Limb (tissue), 2 donors: Measurements from ENCODE around the gene ELMO2.

Experiments used
- DNase-seq, 2 donors: peaks; one replicate each; pipeline ENCODE4 v3.0.0-alpha.2; 2016; ENCODE audit errors: extremely low spot score in 2 of 2

ELMO2 gene

DNA sequence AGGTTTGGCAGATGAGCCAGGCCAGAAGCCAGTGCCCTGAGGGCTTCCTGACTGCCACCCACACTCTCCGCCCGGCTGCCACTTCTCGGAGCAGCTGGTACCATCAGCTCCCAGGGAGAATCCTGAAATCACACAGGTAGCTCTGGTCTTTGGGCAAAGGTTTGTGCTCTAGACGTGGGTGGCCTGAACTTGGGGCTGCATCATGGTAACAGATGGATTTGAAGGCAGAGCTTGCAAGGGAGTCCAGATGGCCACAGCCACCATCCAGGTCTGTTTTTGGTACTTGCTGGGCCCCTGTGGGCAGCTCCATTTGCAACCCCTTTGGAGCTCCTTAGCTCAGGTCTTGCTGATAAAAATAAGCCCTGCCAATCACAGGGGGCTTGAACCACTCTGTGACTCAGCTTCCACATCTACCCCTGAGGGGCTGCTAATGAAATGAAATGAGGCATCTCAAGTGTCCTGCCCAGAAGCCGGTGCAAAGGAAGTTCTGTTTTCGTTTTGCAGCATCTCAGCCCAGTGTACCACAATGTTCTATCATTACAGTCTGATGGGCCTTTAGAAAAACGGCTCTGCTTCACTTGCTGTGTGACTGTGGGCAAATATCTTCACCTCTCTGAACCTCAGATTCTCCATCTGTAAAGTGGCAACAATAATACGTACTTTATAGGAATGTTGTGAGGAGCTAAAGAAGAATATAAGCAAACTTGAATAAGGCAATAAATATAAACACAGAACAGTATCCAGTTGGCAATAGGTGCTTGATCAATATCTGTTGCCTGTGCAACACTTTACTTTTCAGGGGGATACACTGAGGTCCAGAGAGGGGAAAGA, 73.0 kb downstream of the ELMO2 start:
- DNase-seq, result no peak

DNA sequence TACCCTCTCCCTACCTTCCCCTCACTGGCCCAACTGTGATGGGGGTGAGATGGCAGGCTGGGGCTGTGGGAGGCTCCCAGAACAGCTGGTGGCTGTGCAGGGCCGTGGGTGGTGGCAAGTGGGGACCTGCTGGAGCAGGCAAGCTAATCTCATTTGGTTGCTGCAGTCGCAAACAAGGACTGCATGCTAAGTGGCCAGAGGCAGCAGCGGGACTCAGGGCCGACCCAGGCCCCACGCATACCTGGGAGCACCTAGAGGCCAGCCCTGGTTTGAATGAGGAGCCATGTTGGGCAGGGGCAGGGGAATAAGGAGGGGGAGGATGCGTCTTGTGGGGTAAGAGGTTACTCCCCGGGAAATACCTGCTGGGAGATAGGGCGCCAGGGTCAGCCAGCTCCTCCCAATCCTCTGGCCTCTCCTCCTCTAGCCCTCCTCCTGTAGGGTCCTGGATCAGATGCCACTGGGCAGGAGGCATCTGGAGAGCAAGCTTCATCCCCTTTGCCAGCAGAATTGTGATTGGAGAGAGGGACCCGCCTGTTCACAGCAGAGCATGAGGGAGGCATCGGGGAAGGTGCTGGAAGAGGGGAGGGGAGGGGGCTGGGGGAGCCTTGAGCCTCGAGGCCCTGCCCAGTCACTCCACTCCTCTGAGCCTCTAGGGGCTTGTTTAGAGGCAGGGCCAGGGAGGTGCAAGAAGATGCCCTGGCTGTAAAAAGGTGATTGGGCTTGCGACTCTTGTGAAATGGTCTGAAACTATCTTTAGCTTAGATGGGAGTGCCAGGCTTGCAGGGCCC, 73.8 kb downstream of the ELMO2 start:
- DNase-seq, result no peak

DNA sequence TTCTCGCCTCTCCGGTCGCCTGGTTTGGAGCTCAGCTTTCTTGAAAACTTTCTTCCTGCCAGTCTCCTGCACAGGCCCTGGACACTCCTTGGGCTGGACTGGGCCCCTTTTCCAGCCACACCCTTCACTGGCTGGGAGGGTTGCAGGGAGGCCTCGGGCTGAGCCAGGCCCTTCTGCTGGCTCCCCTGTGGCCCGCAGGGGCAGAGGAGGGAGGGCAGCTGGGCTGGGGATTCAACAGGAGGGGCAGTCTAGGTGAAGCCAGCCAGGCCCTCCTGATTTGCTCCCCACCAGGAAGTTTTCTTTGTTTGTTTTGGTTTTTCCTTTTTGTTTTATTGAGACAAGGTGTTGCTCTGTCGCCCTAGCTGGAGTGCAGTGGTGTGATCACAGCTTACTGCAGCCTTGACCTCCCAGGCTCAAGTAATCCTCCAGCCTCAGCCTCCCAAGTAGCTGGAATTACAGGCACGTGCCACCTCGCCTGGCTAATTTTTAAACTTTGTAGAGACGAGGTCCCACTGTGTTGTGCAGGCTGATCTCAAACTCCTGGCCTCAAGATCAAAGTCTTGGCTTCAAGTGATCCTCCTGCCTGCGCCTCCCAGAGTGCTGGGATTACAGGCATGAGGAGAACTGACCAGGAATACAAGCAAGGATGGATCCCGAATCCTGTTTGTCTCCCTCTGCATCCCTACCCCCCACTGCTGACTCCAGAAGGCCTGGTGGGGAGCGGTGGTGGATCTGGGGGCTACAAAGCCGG, 74.6 kb downstream of the ELMO2 start:
- DNase-seq, result no peak

DNA sequence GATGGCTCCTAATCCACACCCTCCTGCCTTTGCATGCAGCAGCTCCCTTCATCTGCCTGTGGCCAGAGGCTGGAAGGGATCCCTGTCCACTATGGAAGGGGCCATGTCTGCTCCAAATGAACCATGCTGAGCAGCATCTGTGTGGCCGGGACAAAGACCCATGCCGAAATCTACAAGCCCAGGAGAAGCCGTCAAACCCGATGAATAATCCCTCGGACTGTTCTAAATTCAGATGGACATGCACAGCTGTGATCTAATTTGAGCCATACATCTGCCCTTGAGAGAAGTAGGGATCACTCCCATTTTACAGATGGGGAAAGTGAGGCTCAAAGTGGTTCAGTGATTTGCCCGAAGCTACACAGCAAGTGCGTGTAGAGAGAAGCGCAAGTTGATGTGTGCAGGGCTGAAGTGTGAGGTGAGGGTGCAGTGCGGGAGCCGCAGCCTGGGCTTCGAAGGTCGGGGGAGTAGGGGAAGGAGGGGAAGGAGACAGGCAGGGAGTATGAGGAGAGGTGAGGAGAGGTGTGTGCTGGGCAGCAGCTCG, 75.5 kb downstream of the ELMO2 start:
- DNase-seq, result no peak

DNA sequence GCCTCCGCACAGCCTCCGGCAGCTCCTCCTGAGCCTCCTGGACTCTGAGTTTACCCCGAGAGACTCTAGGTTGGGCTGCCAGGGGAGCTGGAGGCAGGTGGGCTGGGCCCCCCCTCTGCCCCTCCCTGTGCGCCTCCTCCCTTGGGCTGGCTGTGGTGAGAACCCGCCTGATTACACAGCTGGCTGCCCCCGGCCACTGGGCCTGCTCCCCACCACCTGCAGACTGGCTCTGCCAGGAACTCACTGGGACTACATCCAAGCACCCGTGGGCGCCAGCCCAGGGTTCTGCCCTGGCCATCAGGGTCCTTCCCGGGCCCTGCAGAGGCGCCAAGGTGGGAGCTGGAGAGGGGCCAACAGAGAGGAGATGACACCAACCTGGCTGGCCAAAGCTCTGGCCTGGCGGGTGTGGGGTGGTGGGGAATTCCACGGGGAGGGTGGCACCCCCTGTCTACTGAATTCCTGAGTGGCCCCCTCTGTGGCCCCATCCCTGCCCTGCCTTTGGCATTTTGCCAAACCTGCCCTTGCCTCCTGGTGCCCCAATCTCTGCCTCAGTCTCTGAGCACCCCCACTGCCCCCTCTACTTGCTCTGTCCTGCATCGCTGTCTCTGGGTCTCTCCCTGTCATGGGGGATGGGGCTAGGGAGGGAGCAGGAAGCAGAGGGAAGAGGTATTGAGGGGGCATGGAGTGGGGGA, 76.2 kb downstream of the ELMO2 start:
- no peak for DNase-seq

DNA sequence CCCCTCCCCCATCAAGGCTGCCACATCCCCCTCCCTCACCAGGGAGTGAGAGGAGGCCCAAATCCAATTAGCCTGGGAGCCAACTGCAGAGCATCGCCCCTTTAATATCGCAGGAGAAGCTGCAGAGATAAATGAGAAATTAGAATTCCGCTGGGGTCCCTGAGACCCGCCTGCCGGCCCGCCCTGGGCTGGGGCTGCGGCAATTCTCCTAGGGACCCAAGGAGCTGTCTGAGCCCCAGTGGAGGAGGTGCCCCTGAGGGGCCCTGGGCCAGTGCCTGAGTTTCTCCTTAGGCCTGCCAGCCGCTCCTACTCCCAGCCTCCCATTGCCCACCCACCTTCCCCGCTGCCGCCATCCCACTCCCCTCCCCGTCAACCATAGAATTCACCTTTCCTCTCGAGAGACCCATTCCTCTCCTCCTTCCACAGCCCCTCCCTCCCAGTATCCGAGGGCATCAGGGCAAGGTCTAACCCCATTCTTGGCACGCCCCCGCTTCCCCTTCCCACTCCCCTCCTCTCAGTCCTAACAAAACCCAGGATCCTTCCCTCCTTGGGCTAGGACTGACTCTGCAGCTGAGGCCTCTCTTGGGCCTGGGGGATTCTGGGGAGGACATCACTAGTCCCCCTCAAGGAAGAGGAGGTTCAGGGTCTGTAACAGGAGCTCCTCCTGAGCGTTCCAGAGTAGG, 78.1 kb downstream of the ELMO2 start:
- DNase-seq, result no peak

DNA sequence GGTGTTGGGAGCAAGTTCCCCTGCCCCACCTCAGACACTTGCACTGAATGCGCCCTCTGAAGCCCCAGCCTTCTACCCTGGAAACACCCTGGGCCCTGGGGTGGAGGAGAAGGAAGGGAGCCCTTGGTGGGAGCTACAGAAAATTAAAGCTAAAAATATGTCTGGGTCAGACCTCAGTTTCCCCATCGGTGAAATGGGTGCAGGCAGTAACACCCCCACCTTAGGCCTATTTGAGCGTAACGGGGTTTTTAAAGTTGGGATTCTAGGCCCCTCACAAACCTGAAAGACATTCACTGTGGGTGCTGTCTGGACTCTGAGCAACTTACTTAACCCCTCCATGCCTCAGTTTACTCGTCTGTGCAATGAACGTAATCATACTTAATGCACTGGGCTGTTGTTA, 78.9 kb downstream of the ELMO2 start:
- DNase-seq, result no peak

DNA sequence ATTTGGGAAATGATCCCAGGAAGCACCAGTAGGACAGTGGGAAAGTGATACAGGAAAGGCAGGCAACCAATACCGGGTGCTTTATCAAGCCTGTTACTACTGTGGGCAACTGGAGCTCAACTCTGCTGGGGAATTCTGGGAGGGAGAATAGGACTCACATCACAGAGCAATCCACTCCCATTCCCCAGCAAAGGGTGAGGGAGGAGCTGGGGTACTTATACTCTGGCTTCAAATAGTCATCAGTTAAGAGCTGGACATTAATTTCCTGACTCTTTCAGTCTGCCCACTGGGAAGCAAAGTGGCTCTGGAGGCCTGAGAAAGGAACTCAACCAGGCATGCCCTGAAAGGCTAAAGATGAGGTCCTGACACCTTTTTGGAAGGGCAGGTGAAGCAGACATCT, 80.6 kb downstream of the ELMO2 start:
- DNase-seq, result no peak

DNA sequence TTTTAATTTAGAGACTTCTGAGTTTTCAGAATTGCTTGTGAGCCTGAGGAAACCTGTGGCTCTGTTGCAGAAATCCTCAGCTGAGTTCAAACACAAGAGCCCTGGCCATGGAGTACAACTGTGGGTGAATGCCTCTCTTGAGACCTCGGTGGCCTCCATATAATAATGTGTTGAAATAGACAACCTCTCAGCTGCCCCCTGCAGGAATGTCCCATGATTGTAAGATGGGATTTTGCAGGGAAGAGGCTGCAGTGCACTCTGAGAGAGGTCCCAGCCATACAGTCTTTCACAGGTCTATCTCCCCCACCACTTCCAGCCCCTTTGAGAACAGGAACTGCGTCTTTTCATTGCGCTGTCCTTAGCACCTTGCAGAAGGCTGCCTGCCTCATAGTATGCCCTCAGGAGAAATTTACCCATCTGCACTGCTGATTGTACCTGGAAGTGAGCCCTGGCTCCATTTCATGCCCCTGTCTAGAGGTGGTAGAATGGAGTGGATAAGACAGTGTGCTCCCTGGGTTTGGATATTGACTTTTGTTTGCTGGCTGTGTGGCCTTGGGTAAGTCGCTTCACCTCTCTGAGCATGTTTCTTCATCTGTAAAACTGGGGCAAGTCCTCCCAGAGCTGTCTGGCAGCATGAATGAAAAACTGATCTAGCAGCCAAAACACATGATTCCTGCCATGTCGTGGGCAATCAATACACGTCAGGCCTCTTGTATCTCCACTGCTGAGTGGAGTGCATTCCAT, 81.3 kb downstream of the ELMO2 start:
- DNase-seq, result no peak

DNA sequence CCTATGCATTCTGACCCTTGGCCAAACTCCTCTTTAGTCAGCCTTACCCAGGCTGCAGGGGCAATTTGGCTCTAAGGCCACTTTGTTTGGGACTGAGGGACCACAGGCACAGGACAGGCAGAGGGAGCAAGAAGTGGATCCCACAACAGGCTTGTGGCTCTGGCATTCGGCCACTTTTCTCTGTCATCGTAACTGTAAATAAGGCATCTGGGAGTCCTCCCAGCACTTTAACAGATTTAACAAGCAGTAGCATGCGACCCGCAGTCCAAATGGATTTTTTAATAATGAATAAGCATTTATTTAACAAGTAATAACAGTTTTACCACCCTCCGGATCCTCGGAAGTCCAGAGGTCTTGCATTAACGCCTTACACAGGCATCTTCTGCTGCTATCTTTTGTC, 82.0 kb downstream of the ELMO2 start:
- no peak for DNase-seq

DNA sequence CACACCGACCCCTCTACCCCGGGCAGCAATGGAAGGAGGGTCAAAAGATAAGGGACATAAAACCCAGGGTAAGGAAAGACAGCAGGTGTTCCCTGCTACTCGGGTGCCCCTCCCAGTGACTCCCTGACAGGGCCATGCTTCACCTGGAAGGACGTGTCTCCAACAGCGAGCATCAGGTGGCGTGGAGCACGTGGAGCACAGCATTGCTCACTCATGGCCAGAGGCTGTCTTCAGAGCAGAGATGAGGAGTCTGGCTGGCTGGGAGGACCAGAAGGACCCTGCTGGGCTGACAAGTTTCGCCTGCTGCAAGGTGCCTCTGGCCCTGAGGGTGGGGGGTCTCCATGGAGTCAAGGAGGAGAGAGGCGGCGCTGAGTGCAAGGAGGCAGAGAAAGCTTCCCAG, 82.9 kb downstream of the ELMO2 start:
- no peak for DNase-seq

DNA sequence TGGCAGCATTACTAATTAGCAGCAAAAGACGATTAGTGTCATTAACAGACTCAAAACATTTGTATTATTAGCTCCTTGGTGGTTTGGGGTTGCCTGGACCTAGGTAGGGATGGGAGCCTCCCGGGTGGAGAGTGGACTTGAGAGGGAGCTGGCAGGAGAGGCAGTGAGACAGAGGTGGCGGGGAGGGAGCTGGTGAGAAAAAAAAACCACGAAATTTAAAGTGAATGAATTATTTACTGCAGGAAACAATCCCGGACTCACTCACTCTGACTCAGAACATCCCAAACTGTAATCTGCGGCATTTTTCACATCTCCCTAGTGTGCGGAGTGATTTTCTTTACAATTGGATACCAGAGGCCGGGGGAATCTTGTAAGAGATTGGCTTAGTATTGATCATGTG, 83.8 kb downstream of the ELMO2 start:
- DNase-seq, result no peak

DNA sequence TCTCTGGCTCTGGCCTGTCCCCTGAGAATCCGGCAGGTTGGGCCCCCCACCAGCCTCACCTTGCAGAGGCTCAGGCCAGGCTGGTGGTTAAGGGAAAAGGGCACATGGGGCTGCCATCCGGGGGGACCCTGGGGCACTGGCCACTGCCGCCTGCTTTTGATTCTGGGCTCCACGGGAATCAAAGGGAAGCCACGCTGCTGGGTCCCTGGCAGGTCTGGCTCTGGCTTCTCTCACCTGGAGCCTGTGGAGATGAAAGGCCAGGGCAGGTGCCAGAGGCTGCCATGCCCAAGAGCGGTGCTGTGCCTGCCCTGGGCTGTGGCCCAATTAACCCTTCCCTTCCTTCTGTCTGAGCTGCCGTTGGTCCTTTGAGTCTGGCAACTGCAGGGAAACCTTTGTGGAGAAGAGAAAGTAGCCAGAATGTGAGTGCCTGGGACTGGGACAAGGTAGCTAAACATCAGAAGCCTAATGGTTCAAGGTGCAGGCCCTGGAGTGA, 88.7 kb downstream of the ELMO2 start:
- no peak for DNase-seq

DNA sequence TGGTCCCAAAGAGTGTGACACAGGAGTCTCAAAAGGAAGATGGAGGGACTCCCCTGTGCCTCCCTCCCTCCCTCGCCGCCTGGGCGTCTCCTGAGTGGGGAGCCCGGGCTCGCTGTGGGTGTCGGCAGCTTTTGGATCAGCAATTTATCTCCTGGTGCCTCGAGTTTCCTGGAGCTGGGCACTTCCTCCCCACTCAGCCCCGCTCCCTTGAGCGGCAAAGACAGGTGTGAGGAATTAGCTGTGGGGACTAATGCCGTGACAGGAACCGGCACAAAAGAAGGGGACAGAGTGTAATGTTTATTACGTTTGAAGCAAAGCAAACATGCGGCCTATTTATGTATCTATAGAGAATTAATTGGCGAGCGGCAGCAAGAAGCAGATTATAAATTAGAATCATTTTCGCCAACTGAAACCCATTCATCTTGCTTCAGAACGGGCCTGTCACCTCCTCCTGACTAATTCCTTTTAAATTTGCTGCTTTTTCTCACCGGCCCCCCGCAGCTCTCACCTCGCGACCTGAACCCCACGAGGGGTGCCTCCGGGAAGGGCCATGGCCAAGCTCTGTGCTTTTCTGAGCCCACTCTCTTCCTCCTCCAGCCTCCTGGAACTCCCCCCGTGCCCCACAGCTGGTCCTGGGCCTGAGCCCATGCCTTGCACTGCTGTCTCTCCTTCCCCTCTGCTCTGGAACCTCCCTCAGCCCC, 89.3 kb downstream of the ELMO2 start:
- no peak for DNase-seq
